Parietal lobe (tissue), 2 donors: ENCODE results near the gene MRPL58. TPM values are rescaled to one million over a fixed set of nuclear protein-coding genes. Genes with fewer than 3 reads are reported as not detected.

Source experiments
- small RNA-seq: library from RNA; depleted of rRNA; stranded (forward); fragments of <200 nt; gene quantifications from one replicate; pipeline ENCODE3, GENCODE V24; 2014; ENCODE audit warnings: low replicate concordance
- total RNA-seq: library from RNA; depleted of rRNA; stranded (reverse); fragments of >200 nt; gene quantifications from one replicate; pipeline ENCODE4 v1.2.3, GENCODE V29; 2014

Gene MRPL58
- 11.3 TPM for total RNA-seq

GRCh38 chr17:75012346-75013091, at the start of gene MRPL58:
Gene MRPL58, plus strand, starts transcription at chr17:75012670. Its CDS starts 17 bp downstream, at chr17:75012687.

GRCh38 chr17:74972107-74972972, 40.1 kb upstream of the MRPL58 start, which contains the start of gene HID1:
Gene HID1, minus strand, starts transcription at chr17:74972759. Its CDS starts 103 bp downstream, at chr17:74972656.

GRCh38 chr17:74987418-74987908, 25.0 kb upstream of the MRPL58 start, which contains the start of gene CDR2L:
Gene CDR2L, plus strand, starts transcription at chr17:74987632. Its CDS starts 412 bp downstream, at chr17:74988044.

GRCh38 chr17:75046407-75047289, 34.2 kb downstream of the MRPL58 start, which contains the start of the genes ATP5PD and KCTD2:
Gene ATP5PD, minus strand, starts transcription at chr17:75046969. Its CDS starts 4,319 bp downstream, at chr17:75042650.
Gene KCTD2, plus strand, starts transcription at chr17:75047225. Its CDS starts 26 bp downstream, at chr17:75047251.

Small RNAs within 50 kb of the gene (small RNA-seq; reads per million reads assigned to genes)
- gene AC111186.1 (not detected), gene RN7SL573P (not detected), gene RNU6-362P (not detected)

Other genes starting within 250 kb of the MRPL58 start
- gene NAT9, start 236.3 kb upstream of the MRPL58 start, total RNA-seq: 40.4 TPM
- gene GRIN2C, start 152.8 kb upstream of the MRPL58 start, total RNA-seq: 0.94 TPM
- 4.1 TPM for gene FDXR, start 139.7 kb upstream of the MRPL58 start, total RNA-seq
- gene FADS6, start 119.0 kb upstream of the MRPL58 start, total RNA-seq: not detected
- gene USH1G, start 89.4 kb upstream of the MRPL58 start, total RNA-seq: not detected
- gene OTOP2, start 88.4 kb upstream of the MRPL58 start, total RNA-seq: not detected
- gene OTOP3, start 76.8 kb upstream of the MRPL58 start, total RNA-seq: not detected
- gene HID1, start 39.9 kb upstream of the MRPL58 start, total RNA-seq: 30.4 TPM
- 8.8 TPM for gene CDR2L, start 25.0 kb upstream of the MRPL58 start, total RNA-seq
- 92.0 TPM for gene ATP5PD, start 34.3 kb downstream of the MRPL58 start, total RNA-seq
- 34.1 TPM for gene KCTD2, start 34.6 kb downstream of the MRPL58 start, total RNA-seq
- 1.3 TPM for gene SLC16A5, start 75.3 kb downstream of the MRPL58 start, total RNA-seq
- 4.7 TPM for gene ARMC7, start 97.3 kb downstream of the MRPL58 start, total RNA-seq
- 23.2 TPM for gene NT5C, start 119.1 kb downstream of the MRPL58 start, total RNA-seq
- 451 TPM for gene JPT1, start 141.8 kb downstream of the MRPL58 start, total RNA-seq
- gene SUMO2, start 170.3 kb downstream of the MRPL58 start, total RNA-seq: 135 TPM
- gene NUP85, start 193.0 kb downstream of the MRPL58 start, total RNA-seq: 38.8 TPM
- gene GGA3, start 248.9 kb downstream of the MRPL58 start, total RNA-seq: 16.3 TPM
- 29.4 TPM for gene MRPS7, start 249.2 kb downstream of the MRPL58 start, total RNA-seq